ENCODE measurements around the gene PRRG2. TPM values are rescaled to one million over a fixed set of nuclear protein-coding genes. Genes with fewer than 3 reads are reported as not detected.

PRRG2 gene
- total and polyA plus RNA-seq, 9 of the 15 experiments (the other 6 are each of a cell fraction or from before 2014, with no cell fraction given) = 0.06 to 1.1 (median 0.33) TPM

GRCh38 chr19:49590971-49591730, 10.0 kb downstream of the PRRG2 start, which contains the start of gene PRR12:
Gene PRR12 (plus strand): TSS chr19:49591182. CDS start chr19:49591655, 473 bp downstream.
- ChIA-PET POLR2A (interaction anchor here (0.5 to 3.5 kb wide), 14 partner anchors 11 to 1044 kb away, joined by 3 to 30 read pairs (median 4); partner anchors contain the start of genes NOSIP, PRRG2, RPS11 and RRAS), CTCF (ENCODE audit: low intra/inter-chr PET ratio) (no interaction called here)
- Histone ChIP-seq H3K4me2 (ENCODE audit: insufficient read depth, low read length) (peak within 1 kb of the TSS; percentile 97), H3K79me2 (ENCODE audit: control insufficient read depth, insufficient read depth, low read length) (peaks cover 39% of the 10 kb centered on the region), H3K4me1 (replicated peaks in 1 of 2; ENCODE audit: control insufficient read depth in 2 of 2, insufficient read depth in 2 of 2, low read length in 2 of 2) (peaks cover 10 to 46% of the 10 kb centered on the region in 2 experiments; a peak in 4 of 5 replicates), H3K27me3 (ENCODE audit: control insufficient read depth in 2 of 2, insufficient read depth in 2 of 2, low read length in 2 of 2) (no peaks in the 10 kb centered on the region), H3K27ac (ENCODE audit: extremely low read depth, low read depth, low read length) (peak within 1 kb of the TSS; percentile 95), H2AFZ (ENCODE audit: low read depth, low read length) (peak within 1 kb of the TSS; percentile 86), H3K9me3 (replicated peaks; ENCODE audit: control insufficient read depth, insufficient read depth, low read depth, low read length) (no peaks in the 10 kb centered on the region), H3K4me3 (peak within 1 kb of the TSS; percentile 88), H4K20me1 (replicated peaks; ENCODE audit: control insufficient read depth, insufficient read depth, low read length) (peaks cover 6% of the 10 kb centered on the region; the same call in 1 of the 2 replicates), H3K36me3 (ENCODE audit: control insufficient read depth, insufficient read depth, low read length) (peaks cover 24% of the 10 kb centered on the region), H3K9me1 (ENCODE audit: control insufficient read depth, insufficient read depth, low read length) (peaks cover 3% of the 10 kb centered on the region), H3K9ac (ENCODE audit: insufficient read depth in 1 of 2, low read depth in 2 of 2, low read length in 2 of 2) (peak within 1 kb of the TSS; percentile 95 to 99)
- ATAC-seq (peak; percentile 52), FAIRE-seq (peak; percentile 78), DNase-seq (ENCODE audit: extremely low read depth in 1 of 4, low spot score in 3 of 4) (peak; percentile 81 to 89 (median 87))
- intact Hi-C loops (cut with micrococcal nuclease) = loop anchor here (2.0 to 5.0 kb wide), 5 partner anchors 50 to 434 kb away; partner anchors contain the start of genes BCL2L12, HRC, IRF3 and PRMT1
- 3% methylated on average over 12 of the region's 66 CpGs for WGBS (ENCODE audit: insufficient coverage, low coverage, missing lambda C conversion rate)
- in situ Hi-C loops (cut with MboI) = no loop called here
- no TSS peak for BruUV-seq (replicated peaks)
- TF ChIP-seq ZNF511 (CRISPR knock-in tag; IDR thresholded peaks at IDR 0.05) = no peak
- peak; percentile 11 for TF ChIP-seq HNRNPK (IDR thresholded peaks at IDR 0.05; ENCODE audit: low read depth, low read length, poor library complexity, severe bottlenecking)
- peak; percentile 62; the same call in 1 of the 2 replicates for TF ChIP-seq ZNF395 (CRISPR knock-in tag; IDR thresholded peaks at IDR 0.05)
- no peak; the same call in 1 of the 2 replicates for TF ChIP-seq ETV5 (CRISPR knock-in tag; IDR thresholded peaks at IDR 0.05; ENCODE audit: low read depth)
- no peak for TF ChIP-seq TAF15 (IDR thresholded peaks at IDR 0.05; ENCODE audit: low read depth, low read length)
- TF ChIP-seq ZNF316 (IDR thresholded peaks at IDR 0.05) = no peak
- peak; percentile 57; the same call in 1 of the 2 replicates for TF ChIP-seq RB1 (IDR thresholded peaks at IDR 0.05; ENCODE audit: low read depth)
- TF ChIP-seq, protein P1, sequence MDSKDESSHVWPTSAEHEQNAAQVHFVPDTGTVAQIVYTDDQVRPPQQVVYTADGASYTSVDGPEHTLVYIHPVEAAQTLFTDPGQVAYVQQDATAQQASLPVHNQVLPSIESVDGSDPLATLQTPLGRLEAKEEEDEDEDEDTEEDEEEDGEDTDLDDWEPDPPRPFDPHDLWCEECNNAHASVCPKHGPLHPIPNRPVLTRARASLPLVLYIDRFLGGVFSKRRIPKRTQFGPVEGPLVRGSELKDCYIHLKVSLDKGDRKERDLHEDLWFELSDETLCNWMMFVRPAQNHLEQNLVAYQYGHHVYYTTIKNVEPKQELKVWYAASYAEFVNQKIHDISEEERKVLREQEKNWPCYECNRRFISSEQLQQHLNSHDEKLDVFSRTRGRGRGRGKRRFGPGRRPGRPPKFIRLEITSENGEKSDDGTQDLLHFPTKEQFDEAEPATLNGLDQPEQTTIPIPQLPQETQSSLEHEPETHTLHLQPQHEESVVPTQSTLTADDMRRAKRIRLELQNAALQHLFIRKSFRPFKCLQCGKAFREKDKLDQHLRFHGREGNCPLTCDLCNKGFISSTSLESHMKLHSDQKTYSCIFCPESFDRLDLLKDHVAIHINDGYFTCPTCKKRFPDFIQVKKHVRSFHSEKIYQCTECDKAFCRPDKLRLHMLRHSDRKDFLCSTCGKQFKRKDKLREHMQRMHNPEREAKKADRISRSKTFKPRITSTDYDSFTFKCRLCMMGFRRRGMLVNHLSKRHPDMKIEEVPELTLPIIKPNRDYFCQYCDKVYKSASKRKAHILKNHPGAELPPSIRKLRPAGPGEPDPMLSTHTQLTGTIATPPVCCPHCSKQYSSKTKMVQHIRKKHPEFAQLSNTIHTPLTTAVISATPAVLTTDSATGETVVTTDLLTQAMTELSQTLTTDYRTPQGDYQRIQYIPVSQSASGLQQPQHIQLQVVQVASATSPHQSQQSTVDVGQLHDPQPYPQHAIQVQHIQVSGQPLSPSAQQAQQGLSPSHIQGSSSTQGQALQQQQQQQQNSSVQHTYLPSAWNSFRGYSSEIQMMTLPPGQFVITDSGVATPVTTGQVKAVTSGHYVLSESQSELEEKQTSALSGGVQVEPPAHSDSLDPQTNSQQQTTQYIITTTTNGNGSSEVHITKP (IDR thresholded peaks at IDR 0.05; ENCODE audit: partially characterized antibody) = peak; percentile 63
- TF ChIP-seq ZNF165 (CRISPR knock-in tag; IDR thresholded peaks at IDR 0.05; ENCODE audit: borderline replicate concordance) = no peak
- no peak for TF ChIP-seq NEUROD1 (IDR thresholded peaks at IDR 0.05; ENCODE audit: borderline replicate concordance, low read depth, low read length, partially characterized antibody)
- TF ChIP-seq, protein P2, sequence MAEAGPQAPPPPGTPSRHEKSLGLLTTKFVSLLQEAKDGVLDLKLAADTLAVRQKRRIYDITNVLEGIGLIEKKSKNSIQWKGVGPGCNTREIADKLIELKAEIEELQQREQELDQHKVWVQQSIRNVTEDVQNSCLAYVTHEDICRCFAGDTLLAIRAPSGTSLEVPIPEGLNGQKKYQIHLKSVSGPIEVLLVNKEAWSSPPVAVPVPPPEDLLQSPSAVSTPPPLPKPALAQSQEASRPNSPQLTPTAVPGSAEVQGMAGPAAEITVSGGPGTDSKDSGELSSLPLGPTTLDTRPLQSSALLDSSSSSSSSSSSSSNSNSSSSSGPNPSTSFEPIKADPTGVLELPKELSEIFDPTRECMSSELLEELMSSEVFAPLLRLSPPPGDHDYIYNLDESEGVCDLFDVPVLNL (CRISPR knock-in tag; IDR thresholded peaks at IDR 0.05; ENCODE audit: low read depth) = no peak
- TF ChIP-seq KDM4B (IDR thresholded peaks at IDR 0.05; ENCODE audit: borderline replicate concordance in 2 of 2, low read depth in 1 of 2) = peak in 1 of 2 experiments; percentile 42; a peak in 1 of 4 replicates
- no peak for TF ChIP-seq ZNF507 (tag; conservative IDR thresholded peaks at IDR 0.05)
